B cell (primary cell): ENCODE results near the gene MAP1B. TPM values are rescaled to one million over a fixed set of nuclear protein-coding genes. Genes with fewer than 3 reads are reported as not detected.

Source experiments
- ATAC-seq: fragments of 200-7000 bp; cut with Tn5 transposase; one replicate; pipeline ENCODE4 v1.10.0; 2021; ENCODE audit warnings: low read depth, mild to moderate bottlenecking, moderate number of reproducible peaks, moderate library complexity
- CTCF ChIA-PET: fragments of 350-600 bp; sonication (Branson Sonifier 250); formaldehyde crosslinking; loops from one replicate; lab custom pipeline; 2021; ENCODE audit warnings: antibody characterized with exemption, inconsistent platforms; lab: Charles Lee
- POLR2A ChIA-PET: fragments of 350-600 bp; sonication (Branson Sonifier 250); formaldehyde crosslinking; loops from one replicate; lab custom pipeline; 2021; ENCODE audit warnings: antibody characterized with exemption; lab: Charles Lee
- DNase-seq: peaks from one replicate; pipeline ENCODE4 v3.0.0; 2013
- H2AFZ ChIP-seq: 2 replicates; pipeline ENCODE4 v1.6.1; 2012; ENCODE audit warnings: mild to moderate bottlenecking, low read depth, low read length; ENCODE audit not compliant: insufficient read depth, poor library complexity, severe bottlenecking
- H3K27ac ChIP-seq, 2 donors: 1 replicate in 1 of 2; 2 replicates in 1 of 2; pipeline ENCODE4 v1.5.1; 2012 to 2013; ENCODE audit warnings: low read length in 2 of 2, mild to moderate bottlenecking in 2 of 2, moderate library complexity in 1 of 2
- H3K27me3 ChIP-seq, 4 experiments: fragments of 200-600 bp in 1 of 4; sonication (generic) in 1 of 4; replicated peaks in 1 of 4; 1 replicate in 2 of 4; 2 replicates in 2 of 4; pipeline versions ENCODE4 v1.6.1 to v1.7.0; 2013 to 2016; ENCODE audit warnings: low read length in 3 of 4, mild to moderate bottlenecking in 2 of 4, mixed read lengths in 1 of 4, moderate library complexity in 1 of 4; ENCODE audit not compliant: insufficient read depth in 4 of 4, control insufficient read depth in 3 of 4; ENCODE audit errors: control extremely low read depth in 1 of 4
- H3K36me3 ChIP-seq, 2 experiments: replicated peaks in 1 of 2; 1 replicate in 1 of 2; 2 replicates in 1 of 2; pipeline versions ENCODE4 v1.6.1 to v1.7.1; 2013; ENCODE audit warnings: low read length in 1 of 2; ENCODE audit not compliant: insufficient read depth in 2 of 2, control insufficient read depth in 1 of 2; ENCODE audit errors: control extremely low read depth in 1 of 2, extremely low read depth in 1 of 2
- H3K4me1 ChIP-seq, 2 donors: fragments of 200-600 bp in 1 of 2; sonication (generic) in 1 of 2; 1 replicate in 1 of 2; 2 replicates in 1 of 2; pipeline versions ENCODE4 v1.5.1 to v1.6.1; 2013 to 2017; ENCODE audit warnings: low read length in 2 of 2; ENCODE audit not compliant: control insufficient read depth in 2 of 2, insufficient read depth in 2 of 2
- H3K4me2 ChIP-seq: replicated peaks from 2 replicates; pipeline ENCODE3; 2012; ENCODE audit warnings: mild to moderate bottlenecking, low read depth, low read length; ENCODE audit not compliant: poor library complexity, severe bottlenecking
- H3K4me3 ChIP-seq, 5 experiments: fragments of 200-600 bp in 1 of 5; sonication (generic) in 1 of 5; 1 replicate in 3 of 5; 2 replicates in 2 of 5; pipeline versions ENCODE4 v1.5.1 to v1.7.0; 2011 to 2016; ENCODE audit warnings: low read length in 4 of 5, mild to moderate bottlenecking in 4 of 5, low read depth in 2 of 5, control low read depth in 1 of 5, moderate library complexity in 1 of 5; ENCODE audit not compliant: insufficient read depth in 1 of 5; ENCODE audit errors: control extremely low read depth in 1 of 5, extremely low read depth in 1 of 5
- H3K79me2 ChIP-seq: fragments of 200-600 bp; sonication (generic); one replicate; pipeline ENCODE4 v1.6.0; 2016; ENCODE audit warnings: low read length; ENCODE audit not compliant: control insufficient read depth, insufficient read depth
- H3K9ac ChIP-seq: fragments of 200-600 bp; sonication (generic); 2 replicates; pipeline ENCODE4 v1.6.1; 2017; ENCODE audit warnings: mild to moderate bottlenecking, low read length, moderate library complexity
- H3K9me3 ChIP-seq, 3 donors: one replicate each; pipeline versions ENCODE4 v1.6.1 to v1.7.1; 2013; ENCODE audit warnings: low read length in 2 of 3; ENCODE audit not compliant: control insufficient read depth in 2 of 3, insufficient read depth in 1 of 3; ENCODE audit errors: control extremely low read depth in 1 of 3
- H4K20me1 ChIP-seq: 2 replicates; pipeline ENCODE4 v1.6.0; 2012; ENCODE audit warnings: mild to moderate bottlenecking, low read length; ENCODE audit not compliant: insufficient read depth, control insufficient read depth, poor library complexity, severe bottlenecking
- H3K27ac Mint-ChIP-seq: one replicate; pipeline ENCODE4 v1.8.0; 2021; ENCODE audit warnings: mixed read lengths
- H3K27me3 Mint-ChIP-seq: one replicate; pipeline ENCODE4 v1.8.0; 2021; ENCODE audit warnings: mixed read lengths
- H3K4me1 Mint-ChIP-seq: one replicate; pipeline ENCODE4 v1.8.0; 2021; ENCODE audit warnings: mixed read lengths
- H3K4me3 Mint-ChIP-seq: one replicate; pipeline ENCODE4 v1.8.0; 2021; ENCODE audit warnings: mixed read lengths
- H3K9me3 Mint-ChIP-seq: one replicate; pipeline ENCODE4 v1.8.0; 2022; ENCODE audit warnings: mixed read lengths; ENCODE audit not compliant: insufficient read depth
- EZH2 ChIP-seq: IDR thresholded peaks from 2 replicates; pipeline ENCODE4 v1.6.1; 2012; ENCODE audit warnings: borderline replicate concordance, low read depth, mild to moderate bottlenecking, moderate library complexity, low read length; ENCODE audit not compliant: insufficient read depth, poor library complexity, severe bottlenecking
- WGBS: methylation state at CpG from one replicate; pipeline ENCODE4 v1.1.5; 2013; ENCODE audit warnings: missing lambda C conversion rate; ENCODE audit not compliant: insufficient coverage; 5-methylcytosine and 5-hydroxymethylcytosine counted together
- intact Hi-C: fragments of 100-400 bp; cut with micrococcal nuclease; formaldehyde crosslinking; loops from one replicate; pipeline ENCODE4 v1.10.0; 2022
- polyA plus RNA-seq: library from polyadenylated mRNA; depleted of rRNA; stranded (reverse); fragments of >200 nt; gene quantifications from 2 replicates; pipeline ENCODE4 v1.2.3, GENCODE V29; 2012
- total RNA-seq, 2 donors: library from RNA; stranded (reverse); fragments of 120-200 nt in 1 of 2; gene quantifications; 1 replicate in 1 of 2; 2 replicates in 1 of 2; pipeline versions ENCODE4 v1.2.3 to v1.2.4, GENCODE V29; 2013 to 2022
- TF ChIP-seq, protein P1 (sequence below): fragments of 200-600 bp; IDR thresholded peaks from one replicate; pipeline ENCODE4 v1.8.0; 2022; ENCODE audit warnings: antibody characterized with exemption, mild to moderate bottlenecking

The MAP1B gene
- total and polyA plus RNA-seq, 2 donors (not counting 1 experiment from before 2014, with no cell fraction given): 0.15 TPM; not detected in 1

DNA sequence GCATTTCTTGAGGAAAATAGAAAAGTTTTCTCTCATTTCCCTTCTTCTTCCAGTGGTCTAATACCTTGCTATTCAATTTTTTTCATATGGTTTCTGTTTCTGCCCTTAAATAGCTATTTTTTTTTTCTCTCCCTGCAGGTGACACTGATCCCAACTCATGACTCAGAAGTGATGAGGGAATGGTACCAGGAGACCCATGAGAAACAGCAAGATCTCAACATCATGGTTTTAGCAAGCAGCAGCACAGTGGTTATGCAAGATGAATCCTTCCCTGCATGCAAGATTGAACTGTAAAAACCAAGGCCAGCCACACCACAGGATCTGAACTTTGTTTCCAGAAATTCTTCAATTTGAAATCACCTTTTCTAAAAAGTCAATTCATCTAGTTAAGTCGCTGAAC, 97.7 kb downstream of the MAP1B start:
- H3K27ac ChIP-seq: no peak overlapping the region
- Mint-ChIP-seq H3K4me1 (no peaks in the 10 kb centered on the region), H3K27ac (no peak overlapping the region), H3K4me3 (no peak overlapping the region), H3K9me3 (no peaks in the 10 kb centered on the region), H3K27me3 (no peaks in the 10 kb centered on the region)
- TF ChIP-seq, protein P1, sequence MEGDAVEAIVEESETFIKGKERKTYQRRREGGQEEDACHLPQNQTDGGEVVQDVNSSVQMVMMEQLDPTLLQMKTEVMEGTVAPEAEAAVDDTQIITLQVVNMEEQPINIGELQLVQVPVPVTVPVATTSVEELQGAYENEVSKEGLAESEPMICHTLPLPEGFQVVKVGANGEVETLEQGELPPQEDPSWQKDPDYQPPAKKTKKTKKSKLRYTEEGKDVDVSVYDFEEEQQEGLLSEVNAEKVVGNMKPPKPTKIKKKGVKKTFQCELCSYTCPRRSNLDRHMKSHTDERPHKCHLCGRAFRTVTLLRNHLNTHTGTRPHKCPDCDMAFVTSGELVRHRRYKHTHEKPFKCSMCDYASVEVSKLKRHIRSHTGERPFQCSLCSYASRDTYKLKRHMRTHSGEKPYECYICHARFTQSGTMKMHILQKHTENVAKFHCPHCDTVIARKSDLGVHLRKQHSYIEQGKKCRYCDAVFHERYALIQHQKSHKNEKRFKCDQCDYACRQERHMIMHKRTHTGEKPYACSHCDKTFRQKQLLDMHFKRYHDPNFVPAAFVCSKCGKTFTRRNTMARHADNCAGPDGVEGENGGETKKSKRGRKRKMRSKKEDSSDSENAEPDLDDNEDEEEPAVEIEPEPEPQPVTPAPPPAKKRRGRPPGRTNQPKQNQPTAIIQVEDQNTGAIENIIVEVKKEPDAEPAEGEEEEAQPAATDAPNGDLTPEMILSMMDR: no peak
- TF ChIP-seq EZH2: no peak
- no peaks in the 10 kb centered on the region for H3K4me1 ChIP-seq
- DNase-seq: no peak
- no CpG with 5 or more reads among the region's 1 CpG for WGBS
- no peaks in the 10 kb centered on the region for H4K20me1 ChIP-seq
- H3K27me3 ChIP-seq: no peaks in the 10 kb centered on the region
- H3K4me3 ChIP-seq: no peak overlapping the region
- no peak overlapping the region for H2AFZ ChIP-seq
- CTCF ChIA-PET: no interaction called here
- no peaks in the 10 kb centered on the region for H3K36me3 ChIP-seq
- no peak for ATAC-seq
- POLR2A ChIA-PET: no interaction called here
- no peaks in the 10 kb centered on the region for H3K79me2 ChIP-seq
- H3K9ac ChIP-seq: no peak overlapping the region
- no peaks in the 10 kb centered on the region for H3K9me3 ChIP-seq
- intact Hi-C loops: no loop called here
- no peak overlapping the region for H3K4me2 ChIP-seq

- H2AFZ ChIP-seq: no peak overlapping the region
- no peak overlapping the region for H3K4me3 ChIP-seq
- no peaks in the 10 kb centered on the region for H3K27me3 ChIP-seq
- no peaks in the 10 kb centered on the region for H3K79me2 ChIP-seq
- no peaks in the 10 kb centered on the region for H3K9me3 ChIP-seq
- ChIA-PET CTCF (no interaction called here), POLR2A (no interaction called here)
- intact Hi-C loops: no loop called here
- no peak overlapping the region for H3K27ac ChIP-seq
- ATAC-seq: no peak
- DNase-seq: no peak
- WGBS: 96% methylated on average over 3 of the region's 3 CpGs
- no peak overlapping the region for H3K9ac ChIP-seq
- H3K36me3 ChIP-seq: no peaks in the 10 kb centered on the region
- Mint-ChIP-seq H3K4me1 (no peaks in the 10 kb centered on the region), H3K27ac (no peak overlapping the region), H3K4me3 (no peak overlapping the region), H3K27me3 (no peaks in the 10 kb centered on the region), H3K9me3 (no peaks in the 10 kb centered on the region)
- no peaks in the 10 kb centered on the region for H3K4me1 ChIP-seq
- no peak overlapping the region for H3K4me2 ChIP-seq
- no peak for TF ChIP-seq EZH2
- TF ChIP-seq, protein P1: peak; percentile 8
- no peaks in the 10 kb centered on the region for H4K20me1 ChIP-seq
Measured at GRCh38 chr5:72205431-72206009, 98.2 kb downstream of the MAP1B start.
